PC-9 (cell line): ENCODE measurements around the gene GORASP1. TPM values are rescaled to one million over a fixed set of nuclear protein-coding genes. Genes with fewer than 3 reads are reported as not detected.

Experiments
- BruUV-seq: library from RNA; stranded (reverse); fragments of 400-500 nt; replicated peaks from 2 replicates; lab custom pipeline; 2021; lab: Mats Ljungman, UMichigan
- CTCF ChIA-PET: fragments of 300-600 bp; sonication (Branson Sonifier 250); formaldehyde crosslinking; loops from one replicate; lab custom pipeline; 2022; ENCODE audit warnings: antibody characterized with exemption; lab: Charles Lee
- POLR2A ChIA-PET: fragments of 300-600 bp; sonication (Branson Sonifier 250); formaldehyde crosslinking; loops from one replicate; lab custom pipeline; 2022; ENCODE audit warnings: antibody characterized with exemption; ENCODE audit not compliant: unreplicated experiment; lab: Charles Lee
- DNase-seq, 2 experiments: peaks; one replicate each; pipeline versions ENCODE4 v3.0.0 to v3.0.0-alpha.2; 2015 to 2022; ENCODE audit warnings: mixed read lengths in 1 of 2
- H2AFZ ChIP-seq: fragments of 200-600 bp; sonication (generic); 2 replicates; pipeline ENCODE4 v1.8.1; 2017; ENCODE audit warnings: antibody characterized with exemption
- H3F3A ChIP-seq: fragments of 200-600 bp; sonication (generic); 2 replicates; pipeline ENCODE4 v1.8.1; 2017; ENCODE audit warnings: antibody characterized with exemption, mild to moderate bottlenecking, low read depth; ENCODE audit not compliant: insufficient read depth
- H3K27ac ChIP-seq: fragments of 200-600 bp; sonication (generic); 2 replicates; pipeline ENCODE4 v1.6.1; 2016; ENCODE audit warnings: mixed run types
- H3K27me3 ChIP-seq: fragments of 200-600 bp; sonication (generic); 2 replicates; pipeline ENCODE4 v1.6.1; 2016; ENCODE audit warnings: low read depth, mixed run types; ENCODE audit not compliant: insufficient read depth
- H3K36me3 ChIP-seq: fragments of 200-600 bp; sonication (generic); 2 replicates; pipeline ENCODE4 v1.6.1; 2016; ENCODE audit warnings: low read depth, mixed run types
- H3K4me1 ChIP-seq: fragments of 200-600 bp; sonication (generic); replicated peaks from 2 replicates; pipeline ENCODE4 v1.6.1; 2016; ENCODE audit warnings: mixed run types; ENCODE audit not compliant: insufficient read depth
- H3K4me2 ChIP-seq: fragments of 200-600 bp; sonication (generic); 2 replicates; pipeline ENCODE4 v1.6.1; 2017; ENCODE audit warnings: mixed run types
- H3K4me3 ChIP-seq: fragments of 200-600 bp; sonication (generic); 2 replicates; pipeline ENCODE4 v1.6.1; 2016; ENCODE audit warnings: mixed run types
- H3K79me2 ChIP-seq: fragments of 200-600 bp; sonication (generic); 2 replicates; pipeline ENCODE4 v1.6.1; 2017; ENCODE audit warnings: low read depth, mixed run types
- H3K9me2 ChIP-seq: fragments of 200-600 bp; sonication (generic); 2 replicates; pipeline ENCODE4 v1.8.1; 2017; ENCODE audit warnings: mild to moderate bottlenecking; ENCODE audit not compliant: insufficient read depth
- H3K9me3 ChIP-seq: fragments of 200-600 bp; sonication (generic); 2 replicates; pipeline ENCODE4 v1.8.1; 2016; ENCODE audit warnings: low read depth; ENCODE audit not compliant: insufficient read depth
- H4K20me1 ChIP-seq: fragments of 200-600 bp; sonication (generic); 2 replicates; pipeline ENCODE4 v1.8.1; 2017; ENCODE audit not compliant: insufficient read depth
- EZH2 ChIP-seq: fragments of 200-600 bp; sonication (generic); IDR thresholded peaks from 2 replicates; pipeline ENCODE4 v1.8.0; 2017; ENCODE audit warnings: antibody characterized with exemption, low read depth
- intact Hi-C: fragments of 100-400 bp; cut with micrococcal nuclease; formaldehyde crosslinking; loops from one replicate; pipeline ENCODE4 v1.10.0; 2022; ENCODE audit not compliant: unreplicated experiment
- total RNA-seq: library from RNA; stranded (reverse); gene quantifications from 2 replicates; pipeline ENCODE4 v1.2.3, GENCODE V29; 2021
- TF ChIP-seq, protein P1 (sequence below): fragments of 200-600 bp; sonication (generic); conservative IDR thresholded peaks from 2 replicates; pipeline ENCODE4 v1.6.1; 2017; ENCODE audit warnings: mixed run types, antibody characterized with exemption, mild to moderate bottlenecking, moderate library complexity

The GORASP1 gene
- total RNA-seq, 1 experiment from 2014 or later = 43.4 TPM

DNA sequence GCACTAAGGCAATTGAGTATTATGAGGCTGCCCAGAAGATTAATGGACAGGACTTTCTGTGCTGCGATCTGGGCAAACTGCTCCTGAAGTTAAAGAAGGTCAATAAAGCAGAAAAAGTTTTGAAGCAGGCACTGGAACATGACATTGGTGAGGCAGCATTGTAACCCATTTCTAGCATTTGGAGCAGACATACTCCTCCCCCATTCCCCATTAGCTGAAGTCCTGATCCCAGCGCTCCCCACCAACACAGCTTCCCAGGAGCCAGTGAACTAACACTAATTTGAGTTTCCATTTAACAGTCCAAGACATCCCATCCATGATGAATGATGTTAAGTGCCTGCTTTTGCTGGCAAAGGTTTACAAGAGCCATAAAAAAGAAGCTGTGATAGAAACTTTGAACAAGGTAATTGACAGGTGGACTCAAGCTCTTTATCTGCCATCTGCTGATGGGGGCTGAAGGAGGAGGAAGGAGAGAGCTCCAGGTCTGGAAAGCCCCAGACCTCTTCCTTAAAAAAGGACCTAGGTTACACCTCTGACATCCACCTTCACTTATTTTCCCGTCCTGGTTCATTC, 23.4 kb upstream of the GORASP1 start:
- no peak overlapping the region for H2AFZ ChIP-seq
- TF ChIP-seq, protein P1, sequence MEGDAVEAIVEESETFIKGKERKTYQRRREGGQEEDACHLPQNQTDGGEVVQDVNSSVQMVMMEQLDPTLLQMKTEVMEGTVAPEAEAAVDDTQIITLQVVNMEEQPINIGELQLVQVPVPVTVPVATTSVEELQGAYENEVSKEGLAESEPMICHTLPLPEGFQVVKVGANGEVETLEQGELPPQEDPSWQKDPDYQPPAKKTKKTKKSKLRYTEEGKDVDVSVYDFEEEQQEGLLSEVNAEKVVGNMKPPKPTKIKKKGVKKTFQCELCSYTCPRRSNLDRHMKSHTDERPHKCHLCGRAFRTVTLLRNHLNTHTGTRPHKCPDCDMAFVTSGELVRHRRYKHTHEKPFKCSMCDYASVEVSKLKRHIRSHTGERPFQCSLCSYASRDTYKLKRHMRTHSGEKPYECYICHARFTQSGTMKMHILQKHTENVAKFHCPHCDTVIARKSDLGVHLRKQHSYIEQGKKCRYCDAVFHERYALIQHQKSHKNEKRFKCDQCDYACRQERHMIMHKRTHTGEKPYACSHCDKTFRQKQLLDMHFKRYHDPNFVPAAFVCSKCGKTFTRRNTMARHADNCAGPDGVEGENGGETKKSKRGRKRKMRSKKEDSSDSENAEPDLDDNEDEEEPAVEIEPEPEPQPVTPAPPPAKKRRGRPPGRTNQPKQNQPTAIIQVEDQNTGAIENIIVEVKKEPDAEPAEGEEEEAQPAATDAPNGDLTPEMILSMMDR = no peak
- no peak for TF ChIP-seq EZH2
- no peaks in the 10 kb centered on the region for H3K9me3 ChIP-seq
- DNase-seq = no peak
- peaks cover 43% of the 10 kb centered on the region for H3K4me1 ChIP-seq
- BruUV-seq = no TSS peak
- no peaks in the 10 kb centered on the region for H3K36me3 ChIP-seq
- peaks cover 35% of the 10 kb centered on the region for H3F3A ChIP-seq
- no peaks in the 10 kb centered on the region for H3K27me3 ChIP-seq
- intact Hi-C loops = no loop called here
- no peak overlapping the region for H3K4me3 ChIP-seq
- H3K27ac ChIP-seq = no peak overlapping the region
- ChIA-PET POLR2A (no interaction called here), CTCF (no interaction called here)
- no peaks in the 10 kb centered on the region for H4K20me1 ChIP-seq
- no peaks in the 10 kb centered on the region for H3K9me2 ChIP-seq
- no peak overlapping the region for H3K4me2 ChIP-seq
- no peaks in the 10 kb centered on the region for H3K79me2 ChIP-seq

DNA sequence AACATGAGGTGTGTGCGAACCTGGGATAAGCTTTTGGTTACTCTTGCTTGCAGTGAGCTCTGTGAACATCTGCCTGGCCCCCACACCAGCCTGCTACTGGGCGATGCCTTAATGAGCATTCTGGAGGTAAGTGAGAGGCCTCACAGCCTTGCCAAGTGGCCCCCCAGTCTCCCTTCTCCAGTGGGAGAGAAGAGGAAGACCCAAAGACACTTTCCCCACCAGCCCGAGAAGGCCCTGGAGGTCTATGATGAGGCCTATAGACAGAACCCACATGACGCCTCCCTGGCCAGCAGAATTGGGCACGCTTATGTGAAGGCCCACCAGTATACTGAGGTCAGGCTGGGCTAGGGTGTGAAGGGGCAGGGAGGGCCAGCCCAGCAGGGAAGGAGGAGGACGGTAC, 22.6 kb upstream of the GORASP1 start:
- H3K27ac ChIP-seq = no peak overlapping the region
- no peaks in the 10 kb centered on the region for H4K20me1 ChIP-seq
- no peaks in the 10 kb centered on the region for H3K9me2 ChIP-seq
- H3K36me3 ChIP-seq = no peaks in the 10 kb centered on the region
- no peak for TF ChIP-seq EZH2
- TF ChIP-seq, protein P1 = no peak
- no peaks in the 10 kb centered on the region for H3K79me2 ChIP-seq
- intact Hi-C loops = no loop called here
- H3K9me3 ChIP-seq = no peaks in the 10 kb centered on the region
- ChIA-PET CTCF (no interaction called here), POLR2A (no interaction called here)
- H3K4me1 ChIP-seq = peaks cover 51% of the 10 kb centered on the region
- no peak overlapping the region for H3K4me2 ChIP-seq
- H2AFZ ChIP-seq = no peak overlapping the region
- no peaks in the 10 kb centered on the region for H3K27me3 ChIP-seq
- peaks cover 42% of the 10 kb centered on the region for H3F3A ChIP-seq
- DNase-seq = no peak
- no TSS peak for BruUV-seq
- H3K4me3 ChIP-seq = no peak overlapping the region

DNA sequence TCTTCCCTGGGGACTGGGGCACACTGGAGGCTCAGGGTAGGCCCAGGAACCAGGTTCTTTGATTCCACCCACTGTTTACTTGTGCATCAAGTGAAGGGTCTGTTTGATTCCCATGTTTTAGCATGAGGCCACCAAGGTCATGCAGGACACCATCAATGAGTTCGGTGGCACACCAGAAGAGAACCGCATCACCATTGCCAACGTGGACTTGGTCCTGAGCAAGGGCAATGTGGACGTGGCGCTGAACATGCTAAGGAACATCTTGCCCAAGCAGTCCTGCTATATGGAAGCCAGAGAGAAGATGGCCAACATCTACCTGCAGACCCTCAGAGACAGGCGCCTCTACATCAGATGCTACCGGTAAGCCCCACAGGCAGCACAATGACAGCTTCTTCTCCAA, 21.5 kb upstream of the GORASP1 start:
- Histone ChIP-seq H3K9me3 (no peaks in the 10 kb centered on the region), H3K4me3 (no peak overlapping the region), H3F3A (peaks cover 47% of the 10 kb centered on the region), H4K20me1 (no peaks in the 10 kb centered on the region), H2AFZ (no peak overlapping the region), H3K27me3 (no peaks in the 10 kb centered on the region), H3K4me1 (peaks cover 62% of the 10 kb centered on the region), H3K36me3 (no peaks in the 10 kb centered on the region), H3K4me2 (no peak overlapping the region), H3K27ac (no peak overlapping the region), H3K79me2 (no peaks in the 10 kb centered on the region), H3K9me2 (no peaks in the 10 kb centered on the region)
- TF ChIP-seq EZH2 = no peak
- TF ChIP-seq, protein P1 = no peak
- DNase-seq = no peak
- no TSS peak for BruUV-seq
- ChIA-PET POLR2A (no interaction called here), CTCF (no interaction called here)
- intact Hi-C loops = no loop called here
